K562 (cell line): Measurements from ENCODE around the gene HSPA1B. TPM values are rescaled to one million over a fixed set of nuclear protein-coding genes. Genes with fewer than 3 reads are reported as not detected.

Experiments
- AFF1 ChIP-seq, 2 experiments: fragments of 450-650 bp; IDR thresholded peaks; 2 replicates each; pipeline ENCODE4 v1.6.1; 2018; ENCODE audit warnings: mild to moderate bottlenecking in 2 of 2, low read depth in 1 of 2; ENCODE audit not compliant: partially characterized antibody in 2 of 2
- ETV6 ChIP-seq, 3 experiments: fragments of 150-350 bp in 1 of 3; sonication (generic) in 1 of 3; formaldehyde crosslinking in 1 of 3; IDR thresholded peaks; 2 replicates each; pipeline versions ENCODE4 v1.6.1 to v1.8.0; 2014 to 2022; ENCODE audit warnings: borderline replicate concordance in 2 of 3, low read depth in 2 of 3, antibody characterized with exemption in 1 of 3, low read length in 1 of 3, mild to moderate bottlenecking in 1 of 3, missing genetic modification reagents in 1 of 3
- GABPB1 ChIP-seq: sonication (generic); formaldehyde crosslinking; IDR thresholded peaks from 2 replicates; pipeline ENCODE4 v1.8.0; 2022; ENCODE audit warnings: mild to moderate bottlenecking, missing genetic modification reagents
- KLF10 ChIP-seq: fragments of 250-450 bp; sonication (Bioruptor Pico); IDR thresholded peaks from 2 replicates; pipeline ENCODE4 v1.6.1; 2021; ENCODE audit warnings: matching md5 sums
- POLR2AphosphoS5 ChIP-seq: IDR thresholded peaks from 2 replicates; pipeline ENCODE4 v1.6.1; 2011; ENCODE audit warnings: mild to moderate bottlenecking, low read depth, low read length, moderate library complexity; ENCODE audit not compliant: control insufficient read depth, insufficient read depth
- SMARCC2 ChIP-seq: fragments of 450-650 bp; IDR thresholded peaks from 2 replicates; pipeline ENCODE4 v1.6.1; 2017; ENCODE audit warnings: antibody characterized with exemption, moderate library complexity, mild to moderate bottlenecking, low read depth
- SNRNP70 ChIP-seq: fragments of 200-400 bp; formaldehyde crosslinking; optimal IDR thresholded peaks from 2 replicates; pipeline ENCODE3; 2017; ENCODE audit warnings: low read depth, low read length
- STAT5A ChIP-seq: IDR thresholded peaks from 2 replicates; pipeline ENCODE4 v1.6.1; 2012; ENCODE audit warnings: low read length, inconsistent platforms, borderline replicate concordance
- TFAP4 ChIP-seq: sonication (generic); formaldehyde crosslinking; IDR thresholded peaks from 2 replicates; pipeline ENCODE4 v1.8.0; 2022; ENCODE audit warnings: missing genetic modification reagents, mild to moderate bottlenecking, moderate library complexity, borderline replicate concordance
- TSHZ1 ChIP-seq: fragments of 250-450 bp; sonication (Bioruptor Pico); IDR thresholded peaks from 2 replicates; pipeline ENCODE4 v1.4.0; 2020; ENCODE audit warnings: mild to moderate bottlenecking, moderate library complexity
- ZNF740 ChIP-seq, 3 experiments: fragments of 200-800 bp in 1 of 3; sonication (Bioruptor generic) in 1 of 3; sonication (generic) in 1 of 3; formaldehyde crosslinking in 1 of 3; IDR thresholded peaks; 2 replicates each; pipeline versions ENCODE4 v1.6.1 to v1.8.0; 2016 to 2022; ENCODE audit warnings: mild to moderate bottlenecking in 2 of 3, missing compliant biosample characterization in 2 of 3, missing genetic modification characterization in 2 of 3, missing genetic modification reagents in 1 of 3
- polyA plus RNA-seq, 8 experiments: library from polyadenylated mRNA; depleted of rRNA in 4 of 8; stranded (reverse) in 5 of 8; unstranded in 3 of 8; fragments of >200 nt; fragmentation: Nextera tagmentation in 2 of 8; fragmentation: Illumina TruSeq in 1 of 8; extraction: Ambion mirVana in 2 of 8; extraction: Trizol in 1 of 8; gene quantifications; 2 replicates each; pipeline versions ENCODE4 v1.2.1 to v1.2.3, GENCODE V29; 2011 to 2014; ENCODE audit warnings: inconsistent platforms in 1 of 8, missing spikeins in 1 of 8
- total RNA-seq, 7 experiments: library from RNA; depleted of rRNA in 6 of 7; stranded (reverse); fragments of >200 nt in 6 of 7; fragmentation: Illumina TruSeq in 2 of 7; extraction: Trizol in 2 of 7; gene quantifications; 2 replicates each; pipeline versions ENCODE4 v1.2.1 to v1.2.3, GENCODE V29; 2011 to 2021; ENCODE audit warnings: low replicate concordance in 1 of 7

Gene HSPA1B
- total and polyA plus RNA-seq, 9 of the 15 experiments (the other 6 are each of a cell fraction or from before 2014, with no cell fraction given) = 0.27 to 227 (median 51.2) TPM

- TF ChIP-seq AFF1 (IDR thresholded peaks at IDR 0.05; ENCODE audit: low read depth in 1 of 2, partially characterized antibody in 2 of 2) = peak in 1 of 2 experiments; percentile 0
- TF ChIP-seq ETV6 (IDR thresholded peaks at IDR 0.05; ENCODE audit: borderline replicate concordance in 1 of 2, low read depth in 2 of 2, low read length in 1 of 2) = no peak
- peak; percentile 39; the same call in 1 of the 2 replicates for TF ChIP-seq ETV6 (CRISPR knock-in tag; IDR thresholded peaks at IDR 0.05; ENCODE audit: borderline replicate concordance)
- peak; percentile 32; the same call in 1 of the 2 replicates for TF ChIP-seq TFAP4
- TF ChIP-seq POLR2AphosphoS5 = 0 out of 2 replicates have a peak, but pooled peaks have one; percentile 14
- TF ChIP-seq SNRNP70 = no peak
- no peak for TF ChIP-seq ZNF740 (CRISPR knock-in tag; IDR thresholded peaks at IDR 0.05)
- TF ChIP-seq ZNF740 (tag; IDR thresholded peaks at IDR 0.05) = 0 out of 4 replicates have a peak, but pooled peaks of 1 of the 2 experiments have one; percentile 53
- TF ChIP-seq SMARCC2 = no peak
- TF ChIP-seq KLF10 (CRISPR knock-in tag) = peak; percentile 80
- peak; percentile 7; the same call in 1 of the 2 replicates for TF ChIP-seq STAT5A
- TF ChIP-seq GABPB1 (CRISPR knock-in tag) = peak; percentile 66
- no peak for TF ChIP-seq TSHZ1 (CRISPR knock-in tag)
Measured at GRCh38 chr6:31837369-31838113, 10.0 kb downstream of the HSPA1B start (continued).
